Vagina (tissue), 2 donors: ENCODE results near the gene ZKSCAN3. TPM values are rescaled to one million over a fixed set of nuclear protein-coding genes. Genes with fewer than 3 reads are reported as not detected.
"Not testable (repeated sequence)": the region's sequence is repeated elsewhere in the genome, so short reads cannot be mapped to it uniquely, and the experiment has no call there.

Source experiments
- DNase-seq, 2 donors: peaks; one replicate each; pipeline ENCODE4 v3.0.0-alpha.2; 2017; ENCODE audit errors: extremely low spot score in 2 of 2
- H3K27ac ChIP-seq: fragments of 200-600 bp; sonication (generic); one replicate; pipeline ENCODE4 v1.5.1; 2019
- H3K27me3 ChIP-seq: fragments of 200-600 bp; sonication (generic); one replicate; pipeline ENCODE4 v1.5.1; 2019
- H3K36me3 ChIP-seq, 2 donors: fragments of 200-600 bp; sonication (generic); one replicate each; pipeline ENCODE4 v1.5.1; 2017 to 2019
- H3K4me1 ChIP-seq: fragments of 200-600 bp; sonication (generic); one replicate; pipeline ENCODE4 v1.5.1; 2019
- H3K4me3 ChIP-seq, 2 donors: fragments of 200-600 bp; sonication (generic); 1 replicate in 1 of 2; 2 replicates in 1 of 2; pipeline ENCODE4 v1.5.1; 2016 to 2019
- H3K9me3 ChIP-seq: fragments of 200-600 bp; sonication (generic); one replicate; pipeline ENCODE4 v1.5.1; 2019
- POLR2A ChIP-seq, 2 donors: fragments of 450-650 bp; IDR thresholded peaks; one replicate each; pipeline ENCODE4 v1.6.1; 2017; ENCODE audit warnings: antibody characterized with exemption in 2 of 2, mild to moderate bottlenecking in 2 of 2, moderate library complexity in 2 of 2
- POLR2AphosphoS5 ChIP-seq, 2 donors: sonication (generic); formaldehyde crosslinking; IDR thresholded peaks; one replicate each; pipeline ENCODE4 v1.9.0; 2017; ENCODE audit warnings: antibody characterized with exemption in 2 of 2, mild to moderate bottlenecking in 2 of 2, low read depth in 1 of 2; ENCODE audit not compliant: insufficient read depth in 1 of 2
- intact Hi-C: fragments of 100-400 bp; cut with DNase I; formaldehyde crosslinking; loops from one replicate; pipeline ENCODE4 v1.15.1; 2023
- total RNA-seq: library from RNA; depleted of rRNA; stranded (reverse); fragments of >200 nt; gene quantifications from one replicate; pipeline ENCODE4 v1.2.3, GENCODE V29; 2016
- TF ChIP-seq, protein P1 (sequence below), 3 experiments: fragments of 450-650 bp in 2 of 3; fragments of 200-600 bp in 1 of 3; sonication (generic) in 1 of 3; IDR thresholded peaks; one replicate each; pipeline ENCODE4 v1.5.1; 2017 to 2019; ENCODE audit warnings: antibody characterized with exemption in 3 of 3, mild to moderate bottlenecking in 2 of 3, moderate library complexity in 2 of 3

ZKSCAN3 gene
- total RNA-seq, result 2.9 TPM

DNA sequence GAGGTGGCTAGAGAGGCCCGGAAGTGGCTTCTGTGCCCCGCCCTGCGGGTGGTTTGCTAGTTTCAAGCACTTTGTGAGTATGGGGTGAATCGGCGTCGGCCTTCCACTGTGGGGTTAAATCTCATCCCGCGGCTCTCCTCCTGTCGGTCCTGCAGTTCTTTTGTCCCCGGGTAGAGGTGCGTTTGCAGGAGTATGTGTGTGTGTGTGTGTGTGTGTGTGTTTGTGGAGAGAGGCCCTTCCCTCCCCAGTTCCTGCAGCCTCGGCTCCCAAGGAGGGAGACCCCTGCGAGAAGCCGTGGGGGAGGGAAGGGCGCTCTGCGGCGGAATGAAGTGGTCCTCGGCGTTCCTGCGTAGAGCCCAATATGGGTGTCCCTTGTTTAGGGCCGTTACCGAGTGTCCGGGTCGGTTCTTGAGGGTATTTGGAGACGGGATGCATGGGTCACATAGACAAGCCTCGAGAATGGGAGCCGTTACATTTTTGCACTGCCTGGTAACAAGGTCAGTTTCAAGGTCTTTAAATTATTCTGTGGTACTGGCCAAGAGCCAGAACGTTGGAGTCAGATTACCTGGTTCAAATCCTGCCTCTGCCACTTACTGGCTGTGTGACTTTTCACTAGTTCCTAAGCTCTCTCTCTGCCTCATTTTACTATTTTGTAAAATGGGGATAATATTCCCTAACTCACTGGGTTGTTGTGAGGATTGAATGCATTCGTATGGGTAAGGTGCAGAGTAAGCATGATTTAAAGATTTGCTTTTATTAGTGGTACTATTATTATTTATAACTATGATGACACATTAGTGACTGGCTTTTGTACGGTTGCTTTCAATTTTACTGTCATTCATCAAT, at the start of gene ZKSCAN3:
ZKSCAN3 (plus strand) TSS at position 56 of the 846 bp plus-strand sequence. CDS start 9,640 bp downstream, outside the sequence.
- no peak for DNase-seq
- no peaks in the 10 kb centered on the region for H3K36me3 ChIP-seq
- peaks cover 34% of the 10 kb centered on the region for H3K4me1 ChIP-seq
- intact Hi-C loops, result loop anchor here (10.0 kb wide), 1 partner anchor 225 kb away; the partner anchor contains the start of gene ZSCAN16
- peak; percentile 55 to 89 for TF ChIP-seq POLR2AphosphoS5 (IDR thresholded peaks at IDR 0.05; ENCODE audit: insufficient read depth in 1 of 2, low read depth in 1 of 2)
- no peak for TF ChIP-seq POLR2A (IDR thresholded peaks at IDR 0.05)
- H3K9me3 ChIP-seq, result no peaks in the 10 kb centered on the region
- no peaks in the 10 kb centered on the region for H3K27me3 ChIP-seq
- H3K27ac ChIP-seq, result peak within 1 kb of the TSS; percentile 71
- peak within 1 kb of the TSS; percentile 70 to 83 for H3K4me3 ChIP-seq

DNA sequence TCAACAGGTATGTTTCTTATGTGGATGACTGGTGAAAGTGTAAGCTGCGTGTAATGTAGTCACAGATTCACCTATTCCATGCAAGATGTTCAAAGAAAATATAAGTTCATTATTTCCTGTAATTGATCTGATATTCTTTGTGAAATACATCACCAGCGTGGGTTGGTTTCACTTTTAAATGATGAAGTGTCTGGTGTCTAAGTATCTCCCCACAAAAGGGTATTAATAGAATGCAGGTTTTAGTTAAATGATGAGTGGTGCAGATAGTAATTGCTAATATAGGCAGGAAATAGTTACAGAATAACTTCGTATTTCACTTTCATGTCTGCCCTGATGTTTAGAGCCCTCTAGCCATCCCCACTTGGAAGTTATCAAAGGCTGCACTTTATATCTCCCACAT, 46.2 kb upstream of the ZKSCAN3 start:
- H3K9me3 ChIP-seq, result no peaks in the 10 kb centered on the region
- no peaks in the 10 kb centered on the region for H3K4me1 ChIP-seq
- TF ChIP-seq POLR2AphosphoS5 (IDR thresholded peaks at IDR 0.05; ENCODE audit: insufficient read depth in 1 of 2, low read depth in 1 of 2) (no peak), POLR2A (IDR thresholded peaks at IDR 0.05) (no peak)
- TF ChIP-seq, protein P1, sequence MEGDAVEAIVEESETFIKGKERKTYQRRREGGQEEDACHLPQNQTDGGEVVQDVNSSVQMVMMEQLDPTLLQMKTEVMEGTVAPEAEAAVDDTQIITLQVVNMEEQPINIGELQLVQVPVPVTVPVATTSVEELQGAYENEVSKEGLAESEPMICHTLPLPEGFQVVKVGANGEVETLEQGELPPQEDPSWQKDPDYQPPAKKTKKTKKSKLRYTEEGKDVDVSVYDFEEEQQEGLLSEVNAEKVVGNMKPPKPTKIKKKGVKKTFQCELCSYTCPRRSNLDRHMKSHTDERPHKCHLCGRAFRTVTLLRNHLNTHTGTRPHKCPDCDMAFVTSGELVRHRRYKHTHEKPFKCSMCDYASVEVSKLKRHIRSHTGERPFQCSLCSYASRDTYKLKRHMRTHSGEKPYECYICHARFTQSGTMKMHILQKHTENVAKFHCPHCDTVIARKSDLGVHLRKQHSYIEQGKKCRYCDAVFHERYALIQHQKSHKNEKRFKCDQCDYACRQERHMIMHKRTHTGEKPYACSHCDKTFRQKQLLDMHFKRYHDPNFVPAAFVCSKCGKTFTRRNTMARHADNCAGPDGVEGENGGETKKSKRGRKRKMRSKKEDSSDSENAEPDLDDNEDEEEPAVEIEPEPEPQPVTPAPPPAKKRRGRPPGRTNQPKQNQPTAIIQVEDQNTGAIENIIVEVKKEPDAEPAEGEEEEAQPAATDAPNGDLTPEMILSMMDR (IDR thresholded peaks at IDR 0.05), result no peak
- H3K4me3 ChIP-seq, result no peak overlapping the region
- DNase-seq, result no peak
- H3K27me3 ChIP-seq, result no peaks in the 10 kb centered on the region
- H3K36me3 ChIP-seq, result peaks cover 0 to 18% of the 10 kb centered on the region in 2 donors
- intact Hi-C loops, result no loop called here
- H3K27ac ChIP-seq, result no peak overlapping the region

DNA sequence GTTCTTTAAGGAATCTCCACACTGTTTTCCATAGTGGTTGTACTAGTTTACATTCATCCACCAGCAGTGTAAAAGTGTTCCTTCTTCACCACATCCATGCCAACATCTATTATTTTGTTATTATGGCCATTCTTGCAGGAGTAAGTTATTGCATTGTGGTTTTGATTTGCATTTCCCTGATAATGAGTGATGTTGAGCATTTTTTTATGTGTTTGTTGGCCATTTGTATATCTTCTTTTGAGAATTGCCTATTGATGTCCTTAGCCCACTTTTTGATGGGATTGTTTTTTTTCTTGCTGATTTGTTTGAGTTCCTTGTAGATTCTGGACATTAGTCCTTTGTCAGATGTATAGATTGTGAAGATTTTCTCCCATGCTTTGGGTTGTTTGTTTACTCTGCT, 43.4 kb upstream of the ZKSCAN3 start:
- H3K4me1 ChIP-seq, intact Hi-C loops, DNase-seq: not testable (repeated sequence)

DNA sequence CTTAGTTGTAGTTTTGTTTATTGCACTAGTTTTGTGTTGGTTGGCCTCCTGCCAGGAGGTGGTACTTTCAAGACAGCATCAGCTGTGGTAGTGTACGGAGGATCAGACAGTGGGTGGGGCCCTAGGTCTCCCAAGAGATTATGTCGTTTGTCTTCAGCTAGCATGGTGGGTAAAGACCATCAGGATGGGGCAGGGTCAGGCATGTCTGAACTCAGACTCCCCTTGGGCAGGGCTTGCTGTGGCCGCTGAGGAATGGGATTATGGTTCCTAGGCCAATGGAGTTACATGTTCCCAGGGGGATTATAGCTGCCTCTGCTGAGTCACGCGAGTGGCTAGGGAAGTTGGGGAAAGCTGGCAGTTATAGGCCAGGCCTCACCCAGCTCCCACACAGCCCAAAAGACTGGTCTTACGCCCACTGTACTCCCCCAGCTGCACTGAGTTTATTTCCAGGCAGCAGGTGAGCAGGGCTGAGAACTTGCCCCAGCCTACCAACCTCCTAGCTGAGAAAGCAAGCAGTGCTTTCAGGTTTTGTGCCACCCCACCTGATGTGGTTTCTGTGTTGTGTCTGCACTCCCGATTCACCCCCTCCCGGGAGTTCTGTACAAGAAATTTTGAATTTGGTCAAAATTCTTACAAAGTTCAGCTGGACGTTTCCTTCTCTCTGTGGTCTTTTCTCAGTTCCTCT, 38.5 kb upstream of the ZKSCAN3 start:
- TF ChIP-seq, protein P1 (IDR thresholded peaks at IDR 0.05), result no peak
- TF ChIP-seq POLR2A (IDR thresholded peaks at IDR 0.05), result no peak
- no peak for TF ChIP-seq POLR2AphosphoS5 (IDR thresholded peaks at IDR 0.05; ENCODE audit: insufficient read depth in 1 of 2, low read depth in 1 of 2)
- no peak for DNase-seq
- no peaks in the 10 kb centered on the region for H3K9me3 ChIP-seq

More for the DNA sequence above, 43.4 kb upstream of the ZKSCAN3 start:
- H3K27ac ChIP-seq, H3K27me3 ChIP-seq, H3K9me3 ChIP-seq, H3K4me3 ChIP-seq, H3K36me3 ChIP-seq: not testable (repeated sequence)

DNA sequence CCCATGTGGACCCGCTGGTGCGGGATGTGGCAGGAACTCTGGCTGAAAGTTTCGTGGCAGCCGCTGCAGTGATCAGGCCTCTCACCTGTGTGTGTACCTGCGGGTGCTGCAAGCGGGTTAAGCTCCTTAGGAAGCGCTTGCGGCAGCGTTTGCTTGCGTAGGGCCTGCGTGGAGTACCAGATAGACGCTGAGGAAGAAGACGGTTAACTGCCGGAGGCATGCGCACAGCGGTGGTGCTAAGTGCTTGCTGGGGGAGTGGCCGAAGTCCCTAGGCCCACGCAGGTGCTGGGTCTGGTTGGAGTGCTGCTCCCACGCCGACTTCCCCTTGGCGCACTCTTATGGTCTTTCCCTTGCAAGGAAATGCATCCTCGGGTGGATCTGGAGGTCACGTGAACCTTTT, 36.8 kb upstream of the ZKSCAN3 start:
- no peak for DNase-seq
- Histone ChIP-seq H3K4me1 (no peaks in the 10 kb centered on the region), H3K9me3 (no peaks in the 10 kb centered on the region), H3K36me3 (no peaks in the 10 kb centered on the region), H3K27ac (no peak overlapping the region), H3K4me3 (no peak overlapping the region), H3K27me3 (no peaks in the 10 kb centered on the region)
- TF ChIP-seq, protein P1 (IDR thresholded peaks at IDR 0.05), result no peak
- TF ChIP-seq POLR2AphosphoS5 (IDR thresholded peaks at IDR 0.05; ENCODE audit: insufficient read depth in 1 of 2, low read depth in 1 of 2) (no peak), POLR2A (IDR thresholded peaks at IDR 0.05) (no peak)
- intact Hi-C loops, result no loop called here

More for the DNA sequence above, 38.5 kb upstream of the ZKSCAN3 start:
- no peak overlapping the region for H3K27ac ChIP-seq
- H3K27me3 ChIP-seq, result no peaks in the 10 kb centered on the region
- no peaks in the 10 kb centered on the region for H3K4me1 ChIP-seq
- intact Hi-C loops, result no loop called here
- H3K36me3 ChIP-seq, result no peaks in the 10 kb centered on the region
- H3K4me3 ChIP-seq, result no peak overlapping the region
